IPS DF 4.7 (cell line): ENCODE results near the gene BPGM.
"Not testable (repeated sequence)": the region's sequence is repeated elsewhere in the genome, so short reads cannot be mapped to it uniquely, and the experiment has no call there.

Experiments
- DNase-seq: peaks from one replicate; pipeline ENCODE4 v3.0.0-alpha.2; 2013; ENCODE audit warnings: low spot score; ENCODE audit errors: extremely low read depth

BPGM gene

DNA sequence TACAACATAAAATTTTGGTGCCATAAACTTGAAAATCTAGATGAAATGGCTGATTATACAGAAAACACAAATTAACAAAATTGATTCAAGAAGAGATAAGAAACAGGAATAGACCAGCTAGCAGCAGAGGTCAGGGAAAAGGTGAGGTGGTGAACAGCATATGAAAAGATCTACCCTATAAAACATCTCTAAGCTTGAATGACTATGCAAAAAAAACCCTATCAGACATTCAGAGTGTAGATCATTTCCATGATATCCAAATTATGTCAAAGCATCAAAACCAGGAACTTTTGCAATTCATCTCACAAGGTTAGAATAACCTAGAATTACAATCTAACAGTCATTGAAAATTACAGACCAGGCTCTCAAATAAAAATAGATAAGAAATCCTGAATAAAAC is 14.6 kb upstream of the BPGM start:
- no peak for DNase-seq

- DNase-seq = peak; percentile 25
These were observed 13.6 kb upstream of the BPGM start for GRCh38 chr7:134632937-134633540.

- DNase-seq = no peak
These were observed 10.6 kb upstream of the BPGM start for GRCh38 chr7:134636008-134636449.

GRCh38 chr7:134637441-134637840 is 9.2 kb upstream of the BPGM start:
- no peak for DNase-seq

DNA sequence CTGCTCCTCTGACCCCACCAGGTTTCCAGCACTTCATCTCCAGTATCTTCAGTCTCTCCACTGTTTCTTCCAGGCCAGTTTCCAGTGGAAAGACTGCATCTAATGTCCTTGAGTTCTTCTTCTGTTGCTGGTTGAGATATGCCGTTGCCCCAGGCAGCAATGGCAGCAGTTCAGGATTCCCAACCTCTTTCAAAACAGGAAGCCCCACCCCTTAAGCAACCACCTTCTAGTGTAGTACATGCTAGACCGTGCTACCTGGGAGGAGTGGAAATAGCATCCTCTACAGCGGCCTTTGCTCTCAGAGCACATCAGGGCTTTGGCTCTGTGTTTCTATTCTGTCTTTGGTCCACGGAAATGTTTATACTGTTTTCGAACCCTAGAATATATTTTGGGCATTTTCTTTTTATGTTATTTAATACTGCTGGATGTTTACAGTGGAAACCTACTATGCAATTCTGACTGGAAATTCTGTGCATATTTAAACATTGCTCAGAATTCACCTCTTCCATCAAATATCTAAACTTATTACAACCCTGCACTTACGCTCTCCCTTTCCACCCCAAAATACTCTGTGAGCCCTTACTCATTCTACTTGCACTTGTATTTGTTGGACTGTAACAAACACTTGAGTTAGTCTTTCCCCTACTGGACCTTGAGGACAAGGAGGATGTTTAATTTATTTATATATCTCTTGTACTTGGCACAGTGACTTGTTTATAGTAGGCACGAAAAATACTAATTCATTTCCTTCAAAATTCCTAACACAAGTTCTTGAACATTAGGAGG is 8.5 kb upstream of the BPGM start:
- DNase-seq = no peak

DNA sequence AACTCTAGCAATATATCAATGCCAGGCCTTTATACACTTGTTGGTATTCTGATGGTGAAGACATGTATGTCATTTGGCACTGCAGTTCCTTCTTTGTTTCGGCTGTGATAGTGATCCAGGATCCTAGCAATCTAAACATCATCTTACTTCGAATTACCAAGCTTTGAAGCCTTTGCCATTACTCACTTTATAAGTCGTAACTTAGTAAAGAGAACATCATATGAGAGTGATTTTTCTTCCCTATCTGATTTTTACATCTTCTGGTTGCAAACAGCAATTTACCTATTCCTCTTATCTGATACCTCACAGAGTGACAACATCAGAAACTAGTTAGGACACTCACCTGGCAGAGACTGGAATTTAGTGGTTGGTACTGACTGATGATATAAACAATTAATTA is 7.6 kb upstream of the BPGM start:
- no peak for DNase-seq

DNA sequence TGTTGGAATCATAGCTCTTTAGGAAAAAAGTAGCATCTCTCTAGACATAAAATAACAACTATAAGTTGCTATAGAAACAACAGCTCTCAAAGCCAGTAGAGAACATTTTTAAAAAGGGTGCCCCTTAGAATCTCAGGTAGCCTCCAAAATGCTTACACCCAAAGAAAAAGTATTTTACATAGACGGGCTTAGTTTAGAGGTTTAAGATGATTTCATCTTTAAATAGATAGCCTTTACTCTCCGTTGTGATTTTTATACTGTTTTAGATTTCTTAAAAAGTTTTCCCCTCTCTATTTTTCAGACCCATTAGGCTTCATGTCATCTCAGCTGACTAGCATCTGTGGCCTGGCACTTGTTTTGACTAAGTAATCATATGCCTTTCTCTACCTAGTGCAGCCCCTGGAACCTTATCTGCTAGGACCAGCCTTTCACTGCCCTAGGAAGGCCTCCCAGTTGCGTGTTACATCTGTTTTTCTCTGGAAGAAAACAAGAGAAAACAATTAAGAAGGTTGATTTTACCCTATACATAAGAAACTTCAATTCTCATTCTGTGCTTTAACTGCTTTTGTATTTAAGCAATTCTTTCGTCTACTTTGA is 6.9 kb upstream of the BPGM start:
- DNase-seq = no peak

DNA sequence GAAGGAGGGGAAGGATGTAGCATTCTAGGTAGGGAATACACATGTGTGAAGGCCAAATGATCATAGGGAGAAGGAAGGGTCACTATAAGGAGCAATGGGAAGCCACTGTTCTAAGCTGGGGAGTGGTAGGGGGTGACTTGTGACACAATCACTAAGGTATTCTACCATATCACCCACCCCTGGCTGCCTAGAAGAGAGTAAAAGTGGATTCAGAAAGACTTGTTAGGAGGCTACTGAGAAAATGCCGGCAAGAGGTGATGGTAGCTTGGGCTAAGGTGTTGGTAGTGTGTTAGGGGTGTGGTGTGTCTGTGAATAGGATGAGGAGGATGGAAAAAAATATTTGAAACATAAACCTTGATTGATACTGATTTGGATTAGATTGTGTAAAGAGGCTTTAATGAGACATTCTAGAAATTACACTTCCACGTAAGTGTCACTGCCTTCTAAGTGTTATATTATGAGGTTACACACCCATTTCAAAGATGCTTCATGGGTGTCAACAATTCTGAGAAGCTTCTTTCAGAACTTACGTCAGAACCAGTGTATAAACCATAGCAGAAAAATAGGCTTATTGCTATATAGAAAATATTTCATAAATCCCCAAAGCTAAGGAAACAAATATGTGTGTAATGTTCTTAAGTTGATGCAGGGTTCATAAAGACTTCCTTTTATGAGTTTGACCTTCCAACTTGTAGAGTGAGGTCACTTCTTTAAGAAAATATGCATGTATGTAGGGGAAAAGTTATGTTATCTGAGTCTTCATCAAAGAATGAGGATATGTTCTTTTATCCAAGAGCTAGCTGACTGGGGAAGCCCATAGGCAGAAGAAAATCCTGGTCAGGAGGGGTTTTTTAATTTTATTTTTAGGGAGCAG is 5.6 kb upstream of the BPGM start:
- DNase-seq = no peak

- not testable (repeated sequence) for DNase-seq
These were observed 4.7 kb upstream of the BPGM start for GRCh38 chr7:134641981-134642380.

- DNase-seq = no peak
These were observed 3.5 kb upstream of the BPGM start for GRCh38 chr7:134643131-134643530.

DNA sequence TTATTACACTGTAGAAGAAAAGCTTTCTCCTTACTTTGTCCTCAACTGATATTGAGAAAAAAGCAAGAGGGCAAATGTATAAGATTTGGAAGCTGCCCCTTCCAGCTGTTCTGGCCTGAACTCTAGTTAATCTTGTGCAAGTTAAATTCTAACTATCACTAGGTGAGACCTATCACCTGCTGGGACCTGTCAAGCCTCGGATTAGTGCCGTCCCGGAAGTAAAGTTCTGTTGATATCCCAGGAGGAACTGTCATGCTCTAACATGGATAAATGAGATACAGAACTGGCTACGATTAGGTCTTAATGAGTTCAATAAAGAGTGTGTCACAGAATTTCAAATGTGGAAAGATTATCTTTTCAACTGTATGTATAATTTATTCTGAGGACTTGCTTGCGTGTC is 1.2 kb upstream of the BPGM start:
- DNase-seq = no peak

DNA sequence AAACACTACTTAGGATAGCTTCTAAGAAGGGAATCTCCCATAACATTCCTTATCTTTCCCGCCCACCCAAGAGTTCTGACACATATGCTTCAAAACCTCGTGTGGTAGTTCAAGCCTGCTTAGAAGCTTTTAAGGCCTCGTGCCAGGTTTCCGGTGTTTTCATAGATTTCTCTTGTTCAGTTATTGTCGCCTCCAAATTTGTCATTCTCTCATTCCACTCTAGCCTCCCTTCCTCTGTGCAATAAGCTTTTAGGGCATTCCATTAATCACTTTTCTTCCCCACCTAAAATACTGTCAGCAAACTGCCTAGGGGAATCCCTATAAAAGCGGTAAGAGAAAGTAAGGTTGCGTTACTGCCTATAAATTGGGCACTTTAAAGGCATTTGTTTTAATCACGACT is 718 bp upstream of the BPGM start:
- no peak for DNase-seq

- no peak for DNase-seq
These were observed 1.8 kb downstream of the BPGM start for GRCh38 chr7:134648456-134648855.

DNA sequence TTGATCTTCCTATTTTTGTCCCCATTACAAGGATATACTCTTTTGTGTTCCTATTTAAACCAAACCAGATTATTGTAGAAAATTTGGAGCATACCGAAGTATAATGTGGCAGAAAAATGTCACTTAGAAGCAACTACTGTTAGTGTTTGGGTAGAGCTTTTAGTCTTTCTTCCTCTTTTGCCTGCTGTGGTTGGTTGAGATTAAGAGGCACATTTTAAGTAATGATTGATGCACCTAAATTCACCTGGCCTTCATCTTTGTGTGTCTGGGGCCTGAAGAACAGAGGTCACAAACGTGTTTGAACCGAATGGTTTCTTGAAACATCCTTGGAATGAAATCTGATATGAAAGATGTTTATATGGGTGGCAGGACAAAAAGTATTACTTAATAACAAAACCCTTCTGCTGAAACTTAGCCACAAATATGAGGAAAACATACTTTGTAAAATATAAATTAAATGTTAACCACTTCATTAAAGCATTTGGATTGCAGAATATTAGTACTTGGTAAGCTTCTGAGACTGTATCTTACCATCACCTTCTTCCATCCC is 2.6 kb downstream of the BPGM start:
- DNase-seq = no peak

GRCh38 chr7:134651991-134652390 is 5.3 kb downstream of the BPGM start:
- no peak for DNase-seq

- no peak for DNase-seq
These were observed 7.6 kb downstream of the BPGM start for GRCh38 chr7:134654104-134654775.

DNA sequence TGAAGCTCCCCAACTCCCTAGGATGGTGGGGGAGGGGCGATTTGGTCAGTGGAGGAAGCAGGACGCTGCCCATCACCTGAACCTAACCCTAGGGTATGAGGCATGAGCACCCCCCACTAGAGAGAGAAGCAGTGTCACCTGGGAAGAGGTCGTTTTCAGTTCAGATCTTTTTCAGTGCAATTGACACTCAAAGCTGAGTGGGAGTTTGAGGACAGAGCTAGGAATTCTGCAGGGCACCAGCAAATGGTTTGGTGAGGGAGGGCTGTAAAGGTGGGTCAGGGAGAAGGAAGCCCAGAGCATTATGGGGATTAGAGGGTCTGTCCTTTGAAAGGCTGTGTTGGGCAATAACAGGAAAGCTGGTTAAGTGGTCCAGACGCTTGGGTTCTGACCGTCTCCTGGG is 10.9 kb downstream of the BPGM start:
- no peak for DNase-seq

DNA sequence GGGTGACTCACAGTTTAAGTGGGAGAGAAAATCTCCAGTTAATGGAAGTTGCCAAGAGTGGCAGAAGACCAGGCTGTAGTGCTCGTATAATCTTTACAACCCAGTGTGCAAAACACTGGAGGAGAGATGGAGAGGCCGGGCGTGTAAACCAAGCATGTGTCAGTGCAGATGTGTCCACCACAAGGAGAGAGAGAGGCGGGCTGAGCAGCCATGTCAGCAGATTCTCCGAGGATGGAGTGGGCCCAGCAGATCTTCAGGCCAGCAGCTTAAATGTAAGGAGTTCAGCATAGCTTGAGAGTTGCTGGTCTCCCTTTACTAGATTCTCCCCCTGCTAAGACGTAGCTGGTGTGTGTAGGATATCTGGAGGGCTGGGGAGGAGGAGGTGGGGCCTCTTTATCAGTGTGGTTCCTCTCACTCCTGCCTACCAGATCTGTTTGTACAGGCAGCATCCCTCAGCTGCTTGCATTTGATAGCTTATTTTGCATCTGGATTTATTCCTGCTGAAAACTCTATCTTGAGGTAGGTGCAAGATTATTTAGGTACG is 13.7 kb downstream of the BPGM start:
- DNase-seq = no peak

GRCh38 chr7:134660961-134661376 is 14.3 kb downstream of the BPGM start:
- DNase-seq = no peak

GRCh38 chr7:134662166-134662870 is 15.7 kb downstream of the BPGM start:
- DNase-seq = no peak
